OCI-LY7 (cell line): ENCODE measurements around the gene NFATC2.

Source experiments
- EZH2phosphoT487 ChIP-seq: fragments of 200-600 bp; sonication (generic); IDR thresholded peaks from 2 replicates; pipeline ENCODE4 v1.6.1; 2018; ENCODE audit warnings: low read depth, borderline replicate concordance, mild to moderate bottlenecking, mixed run types, antibody characterized with exemption, low read length, moderate library complexity, mixed read lengths
- TF ChIP-seq, protein P1 (sequence below): fragments of 200-600 bp; sonication (generic); conservative IDR thresholded peaks from 2 replicates; pipeline ENCODE4 v1.5.1; 2014; ENCODE audit warnings: mild to moderate bottlenecking, antibody characterized with exemption, low read length, moderate library complexity, mixed read lengths

DNA sequence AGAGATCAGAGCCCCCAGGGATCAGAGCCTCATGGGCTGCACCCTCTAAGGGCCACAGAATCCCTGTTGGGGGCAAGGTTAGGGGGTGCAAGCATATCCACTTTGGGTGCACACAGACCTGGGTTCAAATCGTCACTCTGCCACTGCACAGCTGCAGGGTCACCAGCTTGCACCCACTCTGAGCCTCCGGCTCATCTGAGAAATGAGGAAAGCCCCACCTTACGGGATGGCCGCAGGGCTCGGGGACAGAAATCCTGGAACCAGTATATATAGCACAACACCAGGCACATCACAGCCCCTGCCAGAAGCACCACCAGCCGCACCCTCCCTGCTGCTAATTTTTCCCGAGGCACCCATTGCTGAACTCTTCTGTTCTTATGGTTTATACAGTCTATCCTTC is 169.6 kb downstream of the NFATC2 start:
- TF ChIP-seq, protein P1, sequence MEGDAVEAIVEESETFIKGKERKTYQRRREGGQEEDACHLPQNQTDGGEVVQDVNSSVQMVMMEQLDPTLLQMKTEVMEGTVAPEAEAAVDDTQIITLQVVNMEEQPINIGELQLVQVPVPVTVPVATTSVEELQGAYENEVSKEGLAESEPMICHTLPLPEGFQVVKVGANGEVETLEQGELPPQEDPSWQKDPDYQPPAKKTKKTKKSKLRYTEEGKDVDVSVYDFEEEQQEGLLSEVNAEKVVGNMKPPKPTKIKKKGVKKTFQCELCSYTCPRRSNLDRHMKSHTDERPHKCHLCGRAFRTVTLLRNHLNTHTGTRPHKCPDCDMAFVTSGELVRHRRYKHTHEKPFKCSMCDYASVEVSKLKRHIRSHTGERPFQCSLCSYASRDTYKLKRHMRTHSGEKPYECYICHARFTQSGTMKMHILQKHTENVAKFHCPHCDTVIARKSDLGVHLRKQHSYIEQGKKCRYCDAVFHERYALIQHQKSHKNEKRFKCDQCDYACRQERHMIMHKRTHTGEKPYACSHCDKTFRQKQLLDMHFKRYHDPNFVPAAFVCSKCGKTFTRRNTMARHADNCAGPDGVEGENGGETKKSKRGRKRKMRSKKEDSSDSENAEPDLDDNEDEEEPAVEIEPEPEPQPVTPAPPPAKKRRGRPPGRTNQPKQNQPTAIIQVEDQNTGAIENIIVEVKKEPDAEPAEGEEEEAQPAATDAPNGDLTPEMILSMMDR, result no peak
- TF ChIP-seq EZH2phosphoT487, result no peak
